Erythroblast (primary cell): ENCODE measurements around the gene CBX2.

Experiments
- GATA1 ChIP-seq: IDR thresholded peaks from 2 replicates; pipeline ENCODE4 v1.6.1; 2011; ENCODE audit warnings: low read depth, mild to moderate bottlenecking, control low read depth, low read length, moderate library complexity
- POLR2A ChIP-seq: IDR thresholded peaks from 2 replicates; pipeline ENCODE4 v1.6.1; 2011; ENCODE audit warnings: mild to moderate bottlenecking, low read length

- TF ChIP-seq POLR2A (no peak), GATA1 (no peak)
Observed at GRCh38 chr17:79809530-79810129, 31.7 kb downstream of the CBX2 start.
